PC-9 (cell line): ENCODE measurements around the gene TTLL1.

Source experiments
- CTCF ChIP-seq: fragments of 200-600 bp; sonication (generic); conservative IDR thresholded peaks from 2 replicates; pipeline ENCODE4 v1.6.1; 2017; ENCODE audit warnings: mixed run types, antibody characterized with exemption, mild to moderate bottlenecking, moderate library complexity
- EZH2 ChIP-seq: fragments of 200-600 bp; sonication (generic); IDR thresholded peaks from 2 replicates; pipeline ENCODE4 v1.8.0; 2017; ENCODE audit warnings: antibody characterized with exemption, low read depth

DNA sequence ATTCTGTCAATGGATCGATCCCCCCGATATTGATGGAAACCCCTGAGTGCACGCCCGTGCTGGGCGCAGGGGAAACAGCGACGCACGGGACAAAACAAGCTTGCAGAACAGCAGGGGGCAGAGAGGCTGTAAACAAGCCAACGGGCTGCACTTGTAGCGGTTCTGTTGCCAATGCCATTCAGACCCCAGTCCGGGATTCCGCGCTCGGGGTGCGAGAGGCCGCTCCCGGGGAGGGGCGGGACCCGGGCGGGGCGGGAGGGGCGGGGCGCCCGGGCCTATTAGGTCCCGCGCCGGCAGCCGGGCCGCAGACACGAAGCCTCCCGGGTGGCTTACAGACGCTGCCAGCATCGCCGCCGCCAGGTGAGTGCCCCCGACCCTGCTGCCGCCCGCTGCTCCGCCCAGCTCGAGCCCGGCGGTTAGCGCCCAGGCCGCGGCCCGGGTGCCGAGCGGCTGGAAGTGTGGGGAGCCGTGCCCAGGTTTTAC is 21.3 kb upstream of the TTLL1 start, which contains the start of gene BIK:
- 0 out of 2 replicates have a peak, but pooled peaks have one; percentile 22 for TF ChIP-seq CTCF
- TF ChIP-seq EZH2: no peak
